ENCODE results near the gene ITGA2B. TPM values are rescaled to one million over a fixed set of nuclear protein-coding genes. Genes with fewer than 3 reads are reported as not detected.

Gene ITGA2B
- total and polyA plus RNA-seq, 2 of the 4 experiments (the other 2 are of a cell fraction), result under 0.01 to 0.26 TPM

DNA sequence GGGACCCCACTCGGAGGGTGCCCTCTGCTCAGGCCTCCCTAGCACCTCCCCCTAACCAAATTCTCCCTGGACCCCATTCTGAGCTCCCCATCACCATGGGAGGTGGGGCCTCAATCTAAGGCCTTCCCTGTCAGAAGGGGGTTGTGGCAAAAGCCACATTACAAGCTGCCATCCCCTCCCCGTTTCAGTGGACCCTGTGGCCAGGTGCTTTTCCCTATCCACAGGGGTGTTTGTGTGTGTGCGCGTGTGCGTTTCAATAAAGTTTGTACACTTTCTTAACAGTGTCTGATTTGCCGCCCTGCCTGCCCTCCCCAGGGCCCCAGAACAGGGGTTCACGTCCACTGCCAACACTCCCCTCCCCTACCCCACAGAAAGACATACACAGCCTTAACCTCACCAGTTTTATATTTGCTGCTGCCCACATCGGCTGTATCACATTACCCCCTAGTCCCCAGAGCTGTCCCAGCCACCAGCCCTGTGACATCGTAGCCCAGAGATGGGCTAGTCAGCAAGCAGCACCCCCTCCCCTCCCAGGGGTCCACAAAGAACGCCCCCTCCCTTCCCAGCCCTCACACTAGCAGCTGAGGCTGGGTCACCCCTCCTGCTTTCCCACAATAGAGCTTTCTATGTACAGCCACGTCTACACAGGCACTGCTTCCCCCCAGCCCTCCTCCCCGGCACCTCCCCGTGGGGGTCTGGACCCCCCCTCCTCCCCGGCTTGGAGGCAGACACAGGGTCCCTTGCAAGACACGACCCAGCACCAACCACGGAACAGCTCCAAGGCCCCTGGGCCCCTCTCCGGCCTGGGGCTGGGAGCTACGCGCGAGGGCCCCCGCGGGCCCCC lies 36.4 kb downstream of the ITGA2B start:
- no peak overlapping the region for H3K4me3 ChIP-seq (ENCODE audit: insufficient read depth, low read depth, low read length)
- H2BK120ac ChIP-seq (ENCODE audit: low read depth, low read length), result no peak overlapping the region
- H4K5ac ChIP-seq (ENCODE audit: low read depth, low read length), result no peak overlapping the region
- ChIA-PET POLR2A (ENCODE audit: unreplicated experiment) (no interaction called here), CTCF (interaction anchor here (1.5 kb wide), 1 partner anchor 10 kb away, joined by 4 read pairs; the partner anchor contains the start of gene FAM171A2)
- H3K4ac ChIP-seq (ENCODE audit: low read depth, low read length), result no peak overlapping the region
- BruUV-seq (replicated peaks), result no TSS peak
- H3K27ac ChIP-seq (ENCODE audit: insufficient read depth, low read length), result no peak overlapping the region
- H3K36me3 ChIP-seq (ENCODE audit: control insufficient read depth, insufficient read depth, low read length), result peaks cover 43% of the 10 kb centered on the region
- no peaks in the 10 kb centered on the region for H3K4me1 ChIP-seq (ENCODE audit: control insufficient read depth, insufficient read depth, low read length)
- intact Hi-C loops (cut with micrococcal nuclease), result no loop called here
- H2AFZ ChIP-seq (replicated peaks; ENCODE audit: low read length, poor library complexity), result no peak overlapping the region
- 53% methylated on average over 8 of the region's 22 CpGs; no CpG with 5 or more reads in 1 of the 2 experiments for WGBS, 2 experiments (ENCODE audit: extremely low coverage in 2 of 2, insufficient read length in 1 of 2)
- H3K4me2 ChIP-seq (ENCODE audit: low read depth, low read length), result no peak overlapping the region
- in situ Hi-C loops (cut with MboI; ENCODE audit: low sequenced_read_pairs), result no loop called here
- no peak overlapping the region for H2BK5ac ChIP-seq (ENCODE audit: low read depth, low read length, poor library complexity, severe bottlenecking)
- no peak overlapping the region for H3K18ac ChIP-seq (ENCODE audit: low read depth, low read length)
- dilution Hi-C loops (cut with HindIII; ENCODE audit: low sequenced_read_pairs, unreplicated experiment), result no loop called here
- H3K14ac ChIP-seq (replicated peaks; ENCODE audit: low read depth, low read length), result no peak overlapping the region
- H4K8ac ChIP-seq (ENCODE audit: low read depth in 2 of 2, low read length in 2 of 2), result no peak overlapping the region
- ATAC-seq (ENCODE audit: low read depth), result no peak
- no peak overlapping the region for H3K56ac ChIP-seq (ENCODE audit: extremely low read depth, insufficient read depth, low read length)
- DNase-seq, result no peak
- no peak overlapping the region for H2BK20ac ChIP-seq (ENCODE audit: low read depth, low read length)
- no peaks in the 10 kb centered on the region for H3K9me3 ChIP-seq (ENCODE audit: control insufficient read depth, insufficient read depth, low read length)
- no peaks in the 10 kb centered on the region for H3K9me1 ChIP-seq (ENCODE audit: insufficient read depth, low read length)
- H3K27me3 ChIP-seq (ENCODE audit: control insufficient read depth, insufficient read depth, low read length), result no peaks in the 10 kb centered on the region
- H2AK9ac ChIP-seq (replicated peaks; ENCODE audit: low read depth, low read length, poor library complexity), result no peak overlapping the region
- no peak overlapping the region for H2AK5ac ChIP-seq (ENCODE audit: low read depth, low read length)
- peaks cover 0 to 13% of the 10 kb centered on the region in 2 experiments; a peak in 1 of 4 replicates for H3K79me1 ChIP-seq (ENCODE audit: low read depth in 1 of 2, low read length in 2 of 2)
- H2BK15ac ChIP-seq (ENCODE audit: low read depth, low read length), result no peak overlapping the region
- TF ChIP-seq SMC3 (IDR thresholded peaks at IDR 0.05; ENCODE audit: low read depth, low read length), result no peak
- no peak for TF ChIP-seq BHLHE40 (IDR thresholded peaks at IDR 0.05; ENCODE audit: low read depth, low read length)
- TF ChIP-seq, protein P1, sequence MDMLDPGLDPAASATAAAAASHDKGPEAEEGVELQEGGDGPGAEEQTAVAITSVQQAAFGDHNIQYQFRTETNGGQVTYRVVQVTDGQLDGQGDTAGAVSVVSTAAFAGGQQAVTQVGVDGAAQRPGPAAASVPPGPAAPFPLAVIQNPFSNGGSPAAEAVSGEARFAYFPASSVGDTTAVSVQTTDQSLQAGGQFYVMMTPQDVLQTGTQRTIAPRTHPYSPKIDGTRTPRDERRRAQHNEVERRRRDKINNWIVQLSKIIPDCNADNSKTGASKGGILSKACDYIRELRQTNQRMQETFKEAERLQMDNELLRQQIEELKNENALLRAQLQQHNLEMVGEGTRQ (IDR thresholded peaks at IDR 0.05; ENCODE audit: low read depth, low read length), result no peak
- TF ChIP-seq FOS (IDR thresholded peaks at IDR 0.05; ENCODE audit: low read depth, low read length), result no peak
- no peak for TF ChIP-seq RFX5 (IDR thresholded peaks at IDR 0.05; ENCODE audit: low read depth, low read length)
- no peak for TF ChIP-seq CTCF (conservative IDR thresholded peaks at IDR 0.05; ENCODE audit: low read depth, low read length)
- H3K23ac ChIP-seq (ENCODE audit: low read depth, low read length), result no peak overlapping the region
- H3K9ac ChIP-seq (ENCODE audit: low read depth, low read length), result no peak overlapping the region
- H4K20me1 ChIP-seq (ENCODE audit: insufficient read depth, low read length), result peaks cover 16% of the 10 kb centered on the region; the same call in 1 of the 2 replicates
- no peak overlapping the region for H4K91ac ChIP-seq (ENCODE audit: insufficient read depth, low read depth, low read length)
